HG03354 (cell line): ENCODE results near the gene ARMH2.

ENCODE experiments used
- ATAC-seq: cut with Tn5 transposase; IDR thresholded peaks from one replicate; pipeline ENCODE4 v1.9.1; 2021; ENCODE audit warnings: mild to moderate bottlenecking; ENCODE audit not compliant: unreplicated experiment, poor library complexity, severe bottlenecking

The ARMH2 gene

DNA sequence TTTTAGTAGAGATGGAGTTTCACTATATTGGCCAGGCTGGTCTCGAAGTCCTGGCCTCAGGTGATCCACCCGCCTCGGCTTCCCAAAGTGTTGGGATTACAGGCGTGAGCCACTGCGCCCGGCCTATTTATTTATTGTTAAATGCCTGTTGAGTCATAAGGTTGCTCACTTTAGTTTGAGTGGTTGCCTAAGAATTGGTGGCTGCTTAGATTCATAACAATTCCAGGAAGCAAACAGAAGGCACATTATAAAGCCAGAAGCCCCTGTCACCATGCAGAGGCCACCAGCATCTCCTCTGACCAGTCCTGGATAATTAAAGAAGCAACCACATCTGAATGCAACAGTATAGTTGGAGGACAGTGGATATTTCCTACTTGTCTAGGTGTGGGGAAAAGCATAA, 24.0 kb upstream of the ARMH2 start:
- no peak for ATAC-seq

GRCh38 chr6:24821860-24822444, 23.2 kb upstream of the ARMH2 start:
- no peak for ATAC-seq

DNA sequence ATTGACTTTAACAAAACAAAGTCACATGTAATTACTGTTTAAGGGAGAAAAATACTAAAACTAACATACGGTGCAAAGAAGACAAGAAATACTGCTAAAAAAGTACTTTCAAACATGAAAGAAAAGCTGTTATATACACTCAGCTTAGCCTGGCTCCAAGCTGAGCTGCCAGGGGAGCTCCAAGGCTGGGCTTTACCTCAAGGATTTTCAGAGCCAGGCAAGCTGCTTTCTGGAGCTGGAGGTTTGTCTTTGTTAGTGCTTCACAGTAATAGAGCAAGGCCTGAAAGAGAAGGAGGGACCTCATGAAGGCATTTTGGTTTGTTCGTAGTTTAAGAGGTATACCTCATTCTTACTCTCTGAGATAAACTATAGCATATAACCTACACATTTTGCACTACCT, 19.6 kb upstream of the ARMH2 start:
- no peak for ATAC-seq

- no peak for ATAC-seq
Observed at GRCh38 chr6:24809728-24810127, 11.0 kb upstream of the ARMH2 start.

DNA sequence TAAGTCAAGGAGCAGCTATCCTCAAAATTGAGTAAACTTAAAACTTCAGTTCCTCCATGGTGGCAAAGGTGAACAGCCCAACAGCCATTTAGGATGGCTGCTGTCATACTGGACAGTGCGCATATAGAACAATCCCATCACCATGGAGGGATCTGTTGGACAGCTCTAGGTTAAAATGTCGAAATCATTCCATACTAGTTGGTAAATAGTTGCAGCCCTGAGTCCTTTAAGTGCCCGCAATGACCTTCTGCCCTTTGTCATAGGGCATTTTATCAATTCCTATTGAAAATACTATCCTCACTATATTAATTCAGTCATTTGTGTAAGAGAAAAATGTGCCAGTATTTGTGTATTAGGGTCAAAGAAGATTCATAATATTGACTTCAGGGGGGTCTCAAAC, 8.9 kb upstream of the ARMH2 start:
- ATAC-seq, result no peak

GRCh38 chr6:24802271-24803059, 3.7 kb upstream of the ARMH2 start:
- no peak for ATAC-seq

DNA sequence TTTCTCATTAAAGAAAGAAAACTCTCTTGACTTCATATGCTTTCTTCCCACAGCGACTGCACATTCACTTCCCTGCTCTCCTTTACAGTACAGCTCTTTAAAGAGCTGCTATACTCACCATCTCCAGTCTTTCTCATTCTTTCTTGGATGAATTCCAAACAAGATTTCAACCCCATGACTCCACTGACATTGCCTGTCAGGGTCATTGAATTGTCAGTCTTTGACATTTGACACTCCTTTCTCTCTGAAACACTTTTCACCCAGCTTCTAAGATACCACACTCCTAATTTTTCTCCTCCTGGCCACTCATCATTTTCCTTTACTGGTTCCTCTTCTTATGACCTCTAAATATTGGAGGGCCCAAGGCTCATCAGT, 811 bp upstream of the ARMH2 start:
- ATAC-seq, result no peak

DNA sequence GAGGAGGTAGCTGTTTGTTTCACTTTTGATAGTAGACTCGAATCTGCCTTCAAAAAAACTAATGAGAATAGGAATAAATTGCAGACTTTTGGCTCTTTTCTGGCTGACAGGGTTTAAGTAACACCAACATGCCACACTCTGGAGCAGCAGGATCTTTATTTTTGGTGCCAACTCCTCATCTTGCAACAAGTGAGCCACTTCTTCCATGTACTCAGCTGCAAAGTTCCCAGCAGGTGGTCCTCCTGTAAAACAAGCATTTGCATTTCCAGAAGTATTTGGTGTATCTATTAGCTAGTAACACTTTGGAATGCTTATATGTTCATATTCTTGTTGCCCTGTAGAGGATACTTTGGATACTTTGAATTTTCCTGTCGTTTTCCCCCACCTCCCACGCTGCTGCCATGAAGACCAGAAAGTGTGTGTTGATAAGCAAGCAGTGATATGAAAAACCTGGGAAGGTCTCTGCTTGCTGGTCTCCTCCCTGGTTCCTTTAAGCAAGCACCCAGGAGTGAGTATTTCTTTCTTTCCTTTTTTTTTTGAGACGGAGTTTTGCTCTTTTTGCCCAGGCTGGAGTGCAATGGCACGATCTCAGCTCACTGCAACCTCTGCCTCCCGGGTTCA, 1.0 kb downstream of the ARMH2 start:
- ATAC-seq, result no peak

DNA sequence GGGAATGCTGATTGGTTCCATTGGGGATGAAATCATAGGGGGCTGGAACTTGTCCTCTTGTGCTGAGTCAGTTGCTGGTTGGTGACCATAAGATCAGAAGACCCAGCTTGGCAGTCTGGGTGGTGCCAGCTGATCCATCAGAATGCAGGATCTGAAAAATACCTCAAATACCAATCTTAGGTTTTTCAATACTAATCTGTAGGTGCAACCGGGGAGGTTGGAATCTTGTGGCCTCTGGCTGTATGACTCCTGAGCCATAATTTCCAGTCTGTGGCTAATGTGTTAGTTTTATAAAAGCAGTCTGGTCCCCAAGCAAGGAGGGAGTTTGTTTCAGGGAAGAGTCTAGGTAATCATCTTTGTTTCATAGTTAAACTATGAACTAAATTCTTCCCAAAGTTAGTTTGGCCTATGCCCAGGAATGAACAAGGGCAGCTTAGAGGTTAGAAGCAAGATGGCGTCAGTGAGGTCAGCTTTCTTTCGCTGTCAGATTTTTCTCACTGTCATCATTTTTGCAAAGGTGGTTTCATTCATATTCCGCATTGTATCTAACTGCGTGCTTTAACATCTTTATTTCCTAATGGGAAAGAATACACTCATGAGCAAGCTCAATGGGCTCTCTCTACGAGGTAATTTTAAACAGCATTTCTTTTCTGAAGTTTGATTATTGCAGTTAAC, 2.0 kb downstream of the ARMH2 start:
- no peak for ATAC-seq

DNA sequence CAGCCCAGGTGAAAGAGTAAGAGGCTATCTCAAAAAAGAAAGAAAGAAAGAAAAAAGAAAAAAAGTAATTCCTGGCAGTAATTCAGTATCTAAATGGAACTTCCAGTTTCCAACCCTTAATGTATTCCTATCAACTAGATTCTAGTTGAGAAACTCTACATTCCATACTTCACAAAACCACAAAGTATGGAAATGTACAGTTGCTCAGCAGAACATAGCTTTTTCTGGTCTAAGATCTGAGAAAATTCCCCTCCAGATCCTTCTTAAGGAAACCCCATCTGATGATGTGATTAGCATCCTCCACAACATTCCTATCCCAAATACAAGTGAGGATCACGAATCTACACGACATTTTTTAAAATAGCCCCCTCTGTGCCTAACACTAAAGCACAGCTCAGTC, 3.6 kb downstream of the ARMH2 start:
- ATAC-seq, result no peak

- ATAC-seq, result no peak
Observed at GRCh38 chr6:24788031-24788665, 10.6 kb downstream of the ARMH2 start.

DNA sequence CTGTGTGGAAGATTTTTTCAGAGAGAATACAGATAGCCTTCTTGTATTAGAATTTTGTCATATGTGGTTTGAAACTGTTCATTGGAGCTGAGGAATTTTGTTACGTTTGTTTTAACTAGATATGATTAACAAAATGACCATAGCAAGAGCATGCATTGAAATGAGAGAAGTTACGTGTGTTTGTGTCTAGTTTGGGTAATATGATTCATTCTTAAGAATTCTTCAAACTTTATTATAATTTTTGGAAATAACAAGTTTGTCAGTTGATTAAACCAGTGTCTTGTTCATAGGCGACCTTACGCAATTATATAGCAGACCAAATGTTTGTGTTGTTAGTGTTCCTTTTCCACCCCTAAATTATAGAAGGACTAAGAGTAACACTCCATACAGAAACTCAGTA, 18.5 kb downstream of the ARMH2 start:
- no peak for ATAC-seq

- no peak for ATAC-seq
Observed at GRCh38 chr6:24779416-24780016, 19.2 kb downstream of the ARMH2 start.

GRCh38 chr6:24778878-24779277, 19.8 kb downstream of the ARMH2 start:
- no peak for ATAC-seq

GRCh38 chr6:24778121-24778520, 20.6 kb downstream of the ARMH2 start:
- no peak for ATAC-seq

- no peak for ATAC-seq
Observed at GRCh38 chr6:24777227-24777626, 21.5 kb downstream of the ARMH2 start.

GRCh38 chr6:24775520-24776058, 23.1 kb downstream of the ARMH2 start:
- peak; percentile 3 for ATAC-seq

DNA sequence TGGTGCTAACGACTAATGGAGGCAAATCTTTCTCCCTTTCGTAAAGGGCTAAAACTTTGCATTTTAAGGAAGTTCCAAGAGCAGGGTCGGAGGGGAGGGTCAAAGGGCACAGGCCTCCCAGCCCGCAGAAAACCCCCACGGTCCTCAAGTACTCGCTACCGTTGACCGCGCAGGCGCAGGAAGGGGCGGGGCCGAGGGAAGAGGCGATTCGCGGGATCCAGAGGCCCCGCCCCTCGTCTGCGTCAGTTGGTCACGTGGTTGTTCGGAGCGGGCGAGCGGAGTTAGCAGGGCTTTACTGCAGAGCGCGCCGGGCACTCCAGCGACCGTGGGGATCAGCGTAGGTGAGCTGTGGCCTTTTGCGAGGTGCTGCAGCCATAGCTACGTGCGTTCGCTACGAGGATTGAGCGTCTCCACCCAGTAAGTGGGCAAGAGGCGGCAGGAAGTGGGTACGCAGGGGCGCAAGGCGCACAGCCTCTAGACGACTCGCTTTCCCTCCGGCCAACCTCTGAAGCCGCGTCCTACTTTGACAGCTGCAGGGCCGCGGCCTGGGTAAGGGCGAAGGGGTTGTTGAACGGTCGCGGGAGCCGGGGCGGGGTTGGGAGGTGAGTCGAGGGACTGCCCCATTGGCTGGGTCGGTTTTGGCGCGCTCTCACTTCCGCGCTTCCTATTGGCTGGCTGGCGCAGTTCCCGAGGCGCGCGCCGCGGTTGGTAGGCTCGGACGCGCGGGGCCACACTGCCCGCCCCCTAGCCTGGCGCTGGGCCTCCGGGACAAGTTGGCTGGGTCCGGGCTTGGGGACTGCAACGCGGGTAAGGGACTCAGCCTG, 23.8 kb downstream of the ARMH2 start, which contains the start of gene GMNN:
Gene GMNN, plus strand, starts transcription at position 242 of the 824 bp plus-strand sequence. CDS start 2,310 bp downstream, outside the sequence.
- ATAC-seq, result peak; percentile 92

GRCh38 chr6:24768361-24768760, 30.4 kb downstream of the ARMH2 start:
- ATAC-seq, result no peak
